Activated CD4-positive, alpha-beta T cell treated with anti-CD3 and anti-CD28 coated beads for 1 hour (primary cell): Measurements from ENCODE around the gene YTHDC2.
A peak's percentile ranks its signal among the peaks of the same experiment; 100 is the strongest.

Source experiments
- DNase-seq: peaks from one replicate; pipeline ENCODE4 v3.0.0-alpha.2; 2020

YTHDC2 gene

DNA sequence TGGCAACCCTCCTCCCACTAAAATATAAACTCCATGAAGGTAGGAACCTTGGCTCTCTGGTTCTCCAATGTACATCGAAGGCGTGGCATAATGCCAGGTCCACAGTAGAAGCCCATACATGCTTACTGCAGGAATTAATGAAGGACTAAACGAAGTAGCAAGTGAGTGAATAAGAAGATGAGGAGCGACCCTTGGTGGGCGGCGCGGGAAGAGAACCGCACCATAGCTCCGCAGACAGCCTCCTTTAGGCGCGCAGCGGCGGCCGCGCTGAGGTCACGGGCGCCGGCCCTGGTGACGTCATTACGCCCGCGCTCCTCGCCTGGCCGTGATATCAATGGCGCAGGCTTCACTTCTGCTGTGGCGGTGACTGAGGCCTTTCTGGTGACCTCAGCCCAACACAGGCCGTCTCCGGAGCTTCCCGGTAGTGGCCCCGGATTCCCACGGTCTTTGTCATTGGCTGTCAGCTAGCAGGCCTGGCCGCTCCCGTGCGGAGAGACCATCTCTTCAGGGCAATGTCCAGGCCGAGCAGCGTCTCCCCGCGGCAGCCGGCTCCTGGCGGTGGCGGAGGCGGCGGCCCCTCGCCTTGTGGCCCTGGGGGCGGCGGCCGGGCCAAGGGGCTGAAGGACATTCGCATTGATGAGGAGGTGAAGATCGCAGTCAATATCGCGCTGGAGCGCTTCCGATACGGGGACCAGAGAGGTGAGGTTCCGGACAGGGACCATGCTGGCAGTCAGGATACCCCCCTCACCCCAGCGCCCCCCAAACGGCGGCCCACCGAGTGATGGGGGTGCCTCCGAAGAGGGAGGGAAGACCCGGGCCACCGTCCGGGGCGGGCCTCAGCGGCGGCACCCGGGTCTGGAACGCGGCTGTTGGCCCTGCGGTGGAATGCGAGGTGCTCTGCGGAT, at the start of gene YTHDC2:
YTHDC2 (plus strand) TSS at position 311 of the 905 bp plus-strand sequence; CDS start at position 513, 202 bp downstream.
- peak; percentile 80 for DNase-seq

DNA sequence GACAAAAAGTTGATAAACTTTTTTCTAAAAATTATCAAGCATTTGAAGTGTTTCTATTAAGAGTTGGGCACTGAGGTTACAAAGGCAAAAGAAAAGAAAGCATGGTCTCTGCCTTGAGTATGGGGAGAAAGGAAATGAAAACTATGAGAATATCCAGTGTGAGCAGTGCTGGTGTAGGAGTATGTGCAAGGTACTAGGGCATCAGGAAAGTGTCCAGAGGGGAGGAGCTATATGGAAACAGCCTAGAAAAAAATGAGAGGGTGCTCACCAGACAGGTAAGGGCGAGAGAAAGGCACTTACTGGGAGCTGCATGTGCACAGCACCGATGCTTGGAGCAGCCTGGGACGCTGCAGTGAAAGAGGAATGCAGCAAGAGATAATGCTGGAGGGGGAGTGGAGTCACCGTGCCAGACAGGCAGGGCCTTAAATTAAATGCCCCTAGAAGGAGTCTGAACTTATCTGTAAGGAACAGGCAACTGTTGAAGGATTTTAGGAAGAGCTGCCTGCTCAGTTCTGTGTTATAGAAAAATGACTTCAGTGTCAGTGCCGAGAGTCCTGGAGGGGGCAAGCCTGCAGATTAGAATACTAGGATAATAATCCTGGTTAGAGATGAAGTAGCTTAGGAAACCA, 39.3 kb upstream of the YTHDC2 start:
- no peak for DNase-seq

DNA sequence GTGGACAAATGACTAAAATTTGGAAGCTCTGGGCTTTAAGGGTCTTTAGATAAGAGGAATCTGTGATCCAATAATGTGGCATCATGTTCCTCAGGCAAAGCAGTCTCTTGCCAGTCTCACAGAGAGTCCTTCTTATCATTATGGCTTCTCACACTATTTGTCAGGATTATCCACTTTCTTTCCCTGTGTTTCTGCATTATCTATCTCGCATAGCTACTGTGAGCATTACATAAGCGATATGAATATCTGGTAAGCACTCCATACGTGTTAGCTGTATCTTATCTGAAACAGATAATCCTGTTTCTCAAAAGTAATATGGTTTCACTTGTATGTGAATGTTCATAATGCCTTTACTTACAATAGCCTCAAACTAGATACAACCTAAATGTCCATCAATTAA, 34.8 kb upstream of the YTHDC2 start:
- no peak for DNase-seq

DNA sequence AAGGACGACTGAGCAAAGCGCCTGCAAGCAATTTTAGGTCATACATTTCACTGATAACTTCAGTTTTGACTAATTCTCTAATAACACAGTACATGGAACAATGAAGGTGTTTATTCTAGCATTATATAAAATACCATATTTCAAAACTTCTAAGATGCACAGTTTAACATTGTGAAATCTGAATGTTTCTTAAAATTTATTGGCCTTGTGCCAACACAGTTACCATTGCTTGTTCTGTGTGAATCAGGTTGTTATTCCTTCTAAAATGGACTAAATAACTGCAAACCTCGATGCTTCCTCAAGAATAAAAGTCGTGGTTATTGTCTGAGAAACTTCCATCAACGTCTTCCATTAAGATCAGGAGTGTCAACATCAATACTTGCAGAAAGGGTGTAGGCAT, 33.3 kb upstream of the YTHDC2 start:
- no peak for DNase-seq

DNA sequence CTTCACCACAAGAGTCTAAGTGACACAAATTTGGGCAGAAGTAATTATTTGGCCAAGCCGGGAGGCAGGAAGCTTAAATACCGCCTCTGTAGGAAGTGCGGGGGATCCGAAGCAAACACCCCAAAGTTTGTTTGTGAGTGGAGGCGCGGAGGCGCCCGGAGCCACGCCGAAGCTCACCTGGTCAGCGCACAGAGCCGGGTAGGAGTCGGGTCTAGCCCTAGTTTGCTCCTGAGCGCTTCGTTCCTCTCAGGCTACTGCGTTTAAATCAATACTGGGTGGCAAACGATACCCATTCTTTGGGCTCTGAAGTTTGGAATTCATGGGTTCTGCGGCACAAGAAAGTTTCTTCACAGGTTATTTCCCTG, 26.1 kb upstream of the YTHDC2 start:
- no peak for DNase-seq

DNA sequence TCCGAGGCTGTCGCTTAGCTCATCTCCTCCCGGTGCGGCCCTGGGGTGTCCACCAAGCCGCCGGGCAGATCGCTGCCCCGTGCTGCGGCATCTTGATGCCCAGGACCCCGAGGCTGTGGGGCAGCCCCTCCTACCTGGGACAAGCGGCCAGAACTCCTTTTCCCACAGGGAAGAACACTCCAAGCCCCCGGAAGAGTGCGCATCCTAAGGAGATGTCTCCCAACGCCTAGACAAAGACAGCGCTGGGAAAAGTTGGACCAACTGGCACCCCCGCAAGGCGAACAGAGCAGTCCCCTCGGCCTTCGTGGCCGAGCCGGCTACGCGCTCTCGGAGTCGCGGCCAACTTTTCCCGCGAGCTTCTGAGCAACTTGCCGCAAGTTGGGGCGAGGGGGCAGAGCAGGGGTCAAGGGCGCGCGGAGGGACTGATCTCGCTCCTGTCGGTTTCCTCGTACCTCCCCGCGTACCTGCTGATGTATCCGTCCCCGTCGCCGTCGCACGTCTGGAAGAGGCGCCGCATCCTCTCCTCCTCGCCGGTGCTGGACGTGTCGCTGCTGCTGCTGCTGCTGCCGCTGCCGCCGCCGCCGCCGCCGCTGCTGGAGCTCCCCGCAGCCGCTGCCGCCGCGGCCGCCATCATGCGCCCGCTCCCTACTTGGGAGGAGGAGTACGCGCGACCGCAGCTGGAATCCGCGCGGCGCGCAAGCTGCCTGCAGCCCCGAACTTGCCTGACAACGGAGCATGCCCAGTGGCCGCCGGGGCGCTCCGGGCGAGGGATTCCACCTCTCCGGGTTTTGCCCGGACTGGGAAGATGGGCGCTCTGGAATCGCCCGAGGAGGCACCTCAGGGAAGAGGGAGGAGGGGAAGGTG, 25.5 kb upstream of the YTHDC2 start, which contains the start of gene MCC:
MCC (minus strand) TSS at position 673 of the 864 bp plus-strand sequence.
- DNase-seq, result no peak

DNA sequence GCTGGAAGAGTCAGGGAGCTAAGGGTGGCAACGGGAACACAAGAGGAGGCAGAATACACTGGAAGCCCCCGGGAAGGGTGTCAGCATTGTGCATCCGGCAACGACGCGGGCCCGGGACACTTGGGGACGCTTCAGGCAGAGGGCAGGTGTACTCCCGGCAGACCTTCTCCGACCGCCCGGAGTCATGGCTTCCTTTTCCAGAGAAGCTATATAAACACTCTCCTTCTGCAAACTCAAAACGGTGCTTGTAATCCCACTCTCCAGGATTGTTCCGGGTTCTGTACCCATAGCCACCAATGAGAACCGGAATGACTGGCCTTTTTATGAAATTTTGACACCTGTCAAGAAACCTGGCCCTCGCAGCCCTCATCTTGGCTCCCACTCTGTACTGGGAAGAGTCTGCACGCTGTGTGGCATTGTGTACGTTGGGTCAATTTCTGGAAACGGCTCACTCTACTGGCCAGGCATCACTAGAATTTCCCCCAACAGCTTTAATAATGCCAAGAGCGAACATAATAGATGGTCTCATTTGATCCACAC, 24.8 kb upstream of the YTHDC2 start:
- no peak for DNase-seq

DNA sequence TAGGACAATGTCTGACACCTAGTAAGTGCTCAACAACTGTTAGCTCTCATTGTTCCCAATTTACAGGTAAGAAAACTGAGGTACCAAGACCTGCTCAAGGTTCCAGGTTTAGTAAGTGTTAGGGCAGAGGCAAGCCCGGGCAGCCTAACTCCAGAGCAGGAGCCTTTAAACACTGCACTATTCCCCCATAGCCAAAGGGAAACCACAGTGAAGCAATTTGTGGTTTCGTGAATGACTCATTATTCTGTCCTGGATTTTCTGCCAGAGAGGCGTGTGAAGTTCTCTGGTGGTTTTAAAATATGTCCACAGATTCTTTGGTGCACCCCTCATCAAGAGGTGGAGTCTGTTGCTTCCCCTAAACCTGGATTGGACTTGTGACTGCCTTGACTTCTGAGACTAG, 24.2 kb upstream of the YTHDC2 start:
- no peak for DNase-seq

DNA sequence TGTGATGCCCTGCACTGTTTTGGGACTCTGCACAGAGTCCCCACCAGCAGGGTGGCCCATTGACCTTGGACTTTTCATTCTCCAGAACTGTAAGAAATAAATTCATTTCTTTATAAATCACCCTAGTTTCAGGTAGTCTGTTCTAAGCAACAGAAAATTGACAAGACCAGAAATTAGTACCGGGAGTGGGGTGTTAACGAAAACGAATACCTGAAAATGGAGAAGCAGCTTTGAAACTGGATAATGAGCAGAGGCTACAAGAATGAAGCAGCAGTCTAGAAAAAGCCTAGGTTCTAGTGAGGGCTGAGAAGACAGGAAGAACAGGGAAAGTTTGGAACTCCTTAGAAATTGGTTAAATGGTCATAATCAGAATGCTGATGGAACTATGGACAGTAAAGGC, 23.2 kb upstream of the YTHDC2 start:
- no peak for DNase-seq

DNA sequence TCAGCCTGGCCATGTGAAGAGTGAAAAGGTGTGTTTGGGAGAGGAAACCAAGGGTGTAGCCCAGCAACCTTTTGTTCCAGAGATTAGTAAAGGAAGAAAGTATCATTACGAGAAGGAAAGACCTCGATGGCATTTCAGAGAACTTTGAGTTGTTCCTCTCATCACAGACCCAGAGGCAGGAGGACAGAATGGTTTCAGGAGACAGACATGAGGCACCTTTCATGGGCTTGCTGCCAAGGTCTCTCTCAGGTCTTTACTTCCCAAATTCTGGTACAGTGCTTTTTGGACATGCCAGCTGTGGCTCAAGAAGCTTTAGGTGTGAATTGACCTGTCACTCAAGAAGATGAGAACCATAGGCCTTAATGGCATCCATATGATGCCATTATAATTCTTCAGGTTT, 22.5 kb upstream of the YTHDC2 start:
- DNase-seq, result no peak

DNA sequence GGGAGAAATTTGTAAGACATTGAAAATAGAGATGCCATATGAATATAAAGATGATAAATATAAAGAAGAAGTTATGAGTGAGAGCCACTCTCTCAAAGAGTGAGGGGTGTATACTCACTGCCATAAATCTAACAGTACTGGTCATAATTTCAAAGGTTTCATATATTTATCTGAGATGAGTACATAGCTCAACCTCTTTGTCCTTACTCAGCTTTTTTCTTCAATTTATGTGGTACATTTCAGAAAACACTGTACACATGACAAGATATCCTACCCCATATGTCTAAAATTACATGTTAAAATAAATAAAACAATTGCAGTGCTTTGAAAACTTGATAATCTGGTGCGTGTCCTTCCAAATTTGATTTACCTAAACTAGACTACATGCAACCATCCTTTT, 20.0 kb upstream of the YTHDC2 start:
- DNase-seq, result no peak

DNA sequence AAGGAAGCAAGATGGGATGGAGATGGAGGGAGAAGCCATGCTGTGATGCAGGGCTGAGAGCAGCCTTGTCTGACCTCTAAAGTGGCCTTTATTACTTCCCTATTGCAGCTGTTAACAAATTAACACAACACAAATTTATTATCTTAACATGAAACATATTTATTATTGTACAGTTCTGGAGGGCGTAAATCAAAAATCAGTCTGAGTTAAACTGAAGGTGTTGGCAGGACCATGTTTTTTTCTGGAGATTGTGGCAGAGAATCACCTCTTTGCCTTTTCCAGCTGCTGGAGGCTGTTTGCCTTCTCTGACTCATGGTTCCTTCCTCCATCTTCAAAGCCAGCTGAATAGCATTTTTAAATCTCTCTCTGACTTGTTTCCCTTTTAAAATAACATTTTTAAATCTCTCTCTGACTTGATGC, 18.1 kb upstream of the YTHDC2 start:
- DNase-seq, result no peak

DNA sequence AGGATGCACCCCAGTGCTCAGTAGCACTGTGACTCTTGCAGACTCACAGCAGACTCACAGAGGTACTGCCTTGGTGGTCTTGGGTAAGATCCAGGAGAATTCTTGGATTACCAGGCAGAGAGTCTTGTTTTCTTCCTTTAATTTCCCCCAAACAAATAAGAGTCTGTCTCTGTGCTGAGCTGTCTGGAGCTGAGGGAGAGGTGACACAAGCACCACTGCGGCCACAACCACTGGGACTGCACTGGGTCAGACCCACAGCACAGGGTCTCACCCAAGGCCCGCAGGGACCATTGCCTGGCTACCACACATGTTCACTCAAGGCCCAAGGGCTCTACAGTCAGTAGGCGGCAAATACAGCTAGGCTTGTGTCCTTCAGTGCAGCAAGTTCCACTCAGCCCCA, 11.4 kb upstream of the YTHDC2 start:
- DNase-seq, result no peak

DNA sequence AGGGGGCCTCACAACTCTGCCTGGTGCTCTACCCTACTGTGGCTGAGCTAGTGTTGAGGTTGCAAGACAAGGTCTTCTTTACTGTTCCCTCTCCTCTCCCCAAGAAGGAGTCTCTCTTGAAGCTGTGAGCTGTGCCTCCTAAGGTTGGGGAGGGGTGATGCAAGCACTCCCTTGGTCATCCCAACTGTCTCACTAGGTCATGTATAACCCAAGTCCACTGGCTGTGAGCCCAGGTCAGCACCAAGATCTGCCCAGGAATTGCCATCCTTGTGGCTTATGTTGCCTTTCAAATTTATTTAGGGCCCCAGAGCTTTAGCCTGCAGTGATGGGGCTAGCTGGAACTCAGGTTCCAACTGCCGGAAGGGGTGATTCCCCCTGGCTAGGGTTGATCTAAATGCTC, 10.3 kb upstream of the YTHDC2 start:
- no peak for DNase-seq

DNA sequence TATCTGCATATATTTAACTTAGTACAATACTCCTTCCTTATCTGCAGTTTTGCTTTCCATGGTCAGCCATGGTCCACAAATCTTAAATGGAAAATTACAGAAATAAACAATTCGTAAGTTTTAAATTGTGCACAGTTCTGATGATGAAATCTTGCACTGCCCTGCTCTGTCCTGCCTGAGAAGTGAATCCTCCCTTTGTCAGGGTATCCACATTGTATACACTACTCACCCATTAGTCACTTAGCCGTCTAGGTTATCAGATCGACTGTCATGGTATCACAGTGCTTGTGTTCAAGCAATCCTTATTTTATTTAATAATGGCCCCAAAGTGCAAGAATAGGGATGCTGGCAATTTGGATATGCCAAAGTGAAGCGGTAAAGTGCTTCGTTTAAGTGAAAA, 8.3 kb upstream of the YTHDC2 start:
- DNase-seq, result no peak

DNA sequence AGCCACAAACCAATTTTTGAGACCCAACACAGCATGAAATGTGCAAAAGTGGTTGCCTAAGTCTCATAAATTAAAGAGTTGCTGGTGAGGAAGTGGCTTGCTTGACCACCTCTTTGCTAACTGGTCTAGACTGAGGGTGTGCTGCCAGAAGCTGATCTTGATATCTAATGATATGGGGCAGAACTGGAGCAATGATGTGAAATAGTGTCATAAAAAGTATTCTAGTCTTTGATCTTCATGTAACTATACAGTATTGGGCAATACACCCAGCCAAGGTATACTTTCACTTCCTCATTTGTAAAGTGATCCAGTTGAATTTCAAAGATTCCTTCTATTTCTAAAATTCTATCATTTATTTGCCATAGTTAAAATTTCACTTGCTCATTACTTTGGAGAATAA, 5.9 kb upstream of the YTHDC2 start:
- DNase-seq, result no peak

DNA sequence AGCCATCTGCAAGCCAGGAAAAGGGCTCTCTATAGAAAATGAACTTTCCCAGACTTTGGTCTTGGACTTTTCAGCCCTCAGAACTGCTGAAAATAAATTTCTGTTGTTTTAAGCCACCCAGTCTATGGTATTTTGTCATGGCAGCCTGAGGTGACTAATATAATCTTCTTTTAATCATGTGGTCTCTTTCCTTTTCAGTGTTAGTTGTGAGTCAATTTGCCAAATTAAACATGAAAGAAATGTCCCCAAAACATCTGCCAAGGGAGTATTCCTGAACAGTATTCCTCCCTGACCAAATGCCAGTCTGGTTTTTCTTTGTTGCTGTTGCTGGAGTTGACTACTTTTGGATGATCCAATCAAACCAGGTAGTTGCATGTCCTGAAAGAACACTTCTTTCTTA, 4.7 kb upstream of the YTHDC2 start:
- DNase-seq, result no peak

DNA sequence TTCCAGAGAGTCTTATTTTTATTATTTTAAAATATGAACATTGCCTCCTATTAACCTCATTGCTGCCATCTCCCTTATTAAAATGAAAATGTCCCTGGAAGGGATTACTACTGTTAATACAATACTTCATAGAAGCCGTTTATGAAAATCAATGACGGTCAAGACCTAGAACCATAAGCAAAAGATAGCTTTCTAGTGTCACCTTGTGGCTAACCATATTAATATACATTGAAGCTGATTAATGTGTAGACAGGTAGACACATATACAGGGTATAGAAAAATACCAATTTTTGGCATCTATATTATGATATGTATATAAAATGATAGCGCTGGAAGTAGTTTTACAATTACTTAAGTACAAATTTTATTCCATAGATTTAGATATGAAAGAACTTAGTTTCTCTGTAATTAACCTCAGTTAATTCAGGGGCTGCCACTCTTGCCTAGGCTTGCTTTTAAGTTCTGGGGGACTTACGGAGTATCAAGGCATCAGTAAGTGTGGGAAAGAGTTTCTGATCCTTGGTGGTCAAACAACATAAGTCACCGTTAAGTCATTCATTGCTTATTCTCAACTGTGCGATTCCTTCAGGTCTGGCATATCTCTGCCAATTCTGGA, 2.5 kb upstream of the YTHDC2 start:
- DNase-seq, result no peak

DNA sequence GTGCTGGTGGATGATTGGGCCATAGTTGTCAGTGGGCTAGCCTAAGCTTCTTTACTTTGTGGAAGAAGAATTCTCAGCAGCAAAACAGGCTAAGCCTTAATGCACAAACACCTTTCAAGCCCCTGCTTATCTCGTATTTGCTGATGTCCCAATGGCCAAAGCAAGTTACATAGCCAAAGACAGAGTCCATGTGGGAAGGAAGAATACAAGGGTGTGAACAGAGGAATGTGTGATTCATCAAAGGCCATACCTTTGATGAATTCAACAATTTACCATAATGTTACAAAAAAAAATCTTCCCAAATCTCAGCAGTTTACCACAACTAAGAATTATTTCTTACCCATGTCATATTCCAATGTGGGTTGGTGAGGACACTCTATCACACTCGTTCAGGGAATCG, 1.2 kb upstream of the YTHDC2 start:
- DNase-seq, result no peak

DNA sequence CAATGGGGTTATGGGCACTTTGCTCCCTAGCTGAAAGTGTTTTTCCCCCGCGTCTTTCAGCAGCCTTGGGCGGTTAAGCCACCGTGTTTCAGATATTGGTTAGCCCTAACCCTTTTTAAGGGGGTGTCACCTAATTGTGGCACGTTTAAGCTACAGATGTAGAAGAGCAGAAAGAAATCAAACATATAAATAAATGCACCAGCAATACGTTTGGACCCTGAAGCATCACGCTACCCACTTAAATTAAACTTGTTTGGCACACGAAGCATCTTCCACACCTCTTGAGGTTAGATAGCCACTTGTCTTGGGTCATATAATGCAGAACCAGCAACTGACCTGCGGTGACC, 768 bp downstream of the YTHDC2 start:
- DNase-seq, result no peak

DNA sequence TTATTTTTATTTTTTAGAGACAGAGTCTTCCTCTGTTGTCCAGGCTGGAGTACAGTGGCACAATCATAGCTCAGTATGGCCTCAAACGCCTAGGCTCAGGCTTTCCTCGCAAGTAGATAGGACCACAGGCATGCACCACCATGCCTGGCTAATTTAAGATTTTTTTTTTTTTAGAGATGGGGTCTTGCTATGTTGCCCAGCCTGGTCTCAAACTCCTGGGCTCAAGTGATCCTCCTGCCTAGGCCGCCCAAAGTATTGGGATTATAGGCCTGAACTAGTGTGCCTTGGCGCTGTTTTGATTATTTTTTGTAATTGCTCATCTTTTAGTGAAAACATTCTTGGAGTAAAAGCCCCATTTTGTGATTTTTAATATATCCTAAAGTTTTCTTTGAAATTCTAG, 5.4 kb downstream of the YTHDC2 start:
- DNase-seq, result no peak

DNA sequence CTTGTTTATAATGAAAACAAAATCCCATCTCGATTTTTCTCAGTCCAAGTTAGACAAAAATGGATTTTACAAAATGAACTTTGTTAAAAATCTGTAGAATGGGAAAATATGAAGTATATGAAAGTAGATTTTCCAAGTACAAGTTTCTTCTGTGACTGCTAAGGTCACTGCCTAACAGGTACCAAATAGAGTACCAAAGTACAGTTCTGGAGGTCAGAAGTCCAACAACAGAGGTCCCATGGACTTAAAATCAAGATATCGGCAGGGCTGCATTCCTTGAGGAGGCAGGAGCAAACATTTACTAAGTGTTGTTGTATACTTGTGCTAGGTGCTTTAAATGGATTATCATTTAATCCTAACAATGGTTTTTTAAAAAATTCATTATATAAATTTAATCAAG, 5.9 kb downstream of the YTHDC2 start:
- DNase-seq, result no peak

DNA sequence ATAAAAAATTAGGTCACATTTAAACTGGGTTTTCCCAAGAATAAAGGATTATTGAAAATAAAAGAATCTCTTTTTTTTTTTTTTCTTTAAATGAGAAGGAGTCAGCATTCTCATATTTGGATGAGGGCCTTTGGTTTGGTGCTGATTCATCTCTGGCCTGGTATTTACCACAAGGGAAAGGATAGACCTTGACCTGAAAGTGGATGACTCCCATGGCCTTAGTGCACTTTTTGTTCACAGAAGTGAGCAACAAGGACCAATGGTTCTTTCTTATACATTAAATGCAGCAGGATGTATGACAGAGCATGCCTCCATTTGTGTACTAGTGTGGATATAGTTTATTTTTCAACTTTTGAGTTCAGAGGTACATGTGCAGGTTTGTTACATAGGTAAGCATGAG, 6.9 kb downstream of the YTHDC2 start:
- no peak for DNase-seq
